GM19397 (cell line): ENCODE measurements around the gene MCRIP2.

Source experiments
- ATAC-seq: cut with Tn5 transposase; IDR thresholded peaks from one replicate; pipeline ENCODE4 v1.9.1; 2021; ENCODE audit warnings: mild to moderate bottlenecking, moderate library complexity; ENCODE audit not compliant: unreplicated experiment

MCRIP2 gene

GRCh38 chr16:667780-668518 is 26.3 kb downstream of the MCRIP2 start, which contains the start of gene RHOT2:
RHOT2 (plus strand) TSS chr16:668132; CDS start chr16:668200, 68 bp downstream.
- ATAC-seq: peak; percentile 75

- no peak for ATAC-seq
Measured at GRCh38 chr16:668519-669171, 27.0 kb downstream of the MCRIP2 start.

- no peak for ATAC-seq
Measured at GRCh38 chr16:669666-670065, 28.0 kb downstream of the MCRIP2 start.

- no peak for ATAC-seq
Measured at GRCh38 chr16:670485-671352, 29.1 kb downstream of the MCRIP2 start.

GRCh38 chr16:671353-672131 is 29.9 kb downstream of the MCRIP2 start:
- ATAC-seq: no peak

- no peak for ATAC-seq
Measured at GRCh38 chr16:672371-672770, 30.7 kb downstream of the MCRIP2 start.

- ATAC-seq: no peak
Measured at GRCh38 chr16:672851-673250, 31.2 kb downstream of the MCRIP2 start.

- no peak for ATAC-seq
Measured at GRCh38 chr16:673399-673991, 31.9 kb downstream of the MCRIP2 start.

- no peak for ATAC-seq
Measured at GRCh38 chr16:674214-674881, 32.7 kb downstream of the MCRIP2 start.

- ATAC-seq: no peak
Measured at GRCh38 chr16:674968-675883, 33.6 kb downstream of the MCRIP2 start, which contains the start of gene RHBDL1. RHBDL1 (plus strand) TSS chr16:675671; CDS start chr16:675791, 120 bp downstream.

GRCh38 chr16:675884-676564 is 34.4 kb downstream of the MCRIP2 start:
- ATAC-seq: no peak

GRCh38 chr16:676565-676902 is 34.9 kb downstream of the MCRIP2 start:
- ATAC-seq: no peak

GRCh38 chr16:676913-677312 is 35.3 kb downstream of the MCRIP2 start:
- no peak for ATAC-seq

- no peak for ATAC-seq
Measured at GRCh38 chr16:677316-678190, 35.9 kb downstream of the MCRIP2 start.

- no peak for ATAC-seq
Measured at GRCh38 chr16:678209-678857, 36.7 kb downstream of the MCRIP2 start.
